Erythroblast (primary cell): Measurements from ENCODE around the gene FGF18.
"Not testable (repeated sequence)": the region's sequence is repeated elsewhere in the genome, so short reads cannot be mapped to it uniquely, and the experiment has no call there.

Source experiments
- DNase-seq, 2 experiments: peaks; one replicate each; lab custom pipeline; 2025; lab: John Stamatoyannopoulos, UW
- GATA1 ChIP-seq: IDR thresholded peaks from 2 replicates; pipeline ENCODE4 v1.6.1; 2011; ENCODE audit warnings: low read depth, mild to moderate bottlenecking, control low read depth, low read length, moderate library complexity
- POLR2A ChIP-seq: IDR thresholded peaks from 2 replicates; pipeline ENCODE4 v1.6.1; 2011; ENCODE audit warnings: mild to moderate bottlenecking, low read length

FGF18 gene

DNA sequence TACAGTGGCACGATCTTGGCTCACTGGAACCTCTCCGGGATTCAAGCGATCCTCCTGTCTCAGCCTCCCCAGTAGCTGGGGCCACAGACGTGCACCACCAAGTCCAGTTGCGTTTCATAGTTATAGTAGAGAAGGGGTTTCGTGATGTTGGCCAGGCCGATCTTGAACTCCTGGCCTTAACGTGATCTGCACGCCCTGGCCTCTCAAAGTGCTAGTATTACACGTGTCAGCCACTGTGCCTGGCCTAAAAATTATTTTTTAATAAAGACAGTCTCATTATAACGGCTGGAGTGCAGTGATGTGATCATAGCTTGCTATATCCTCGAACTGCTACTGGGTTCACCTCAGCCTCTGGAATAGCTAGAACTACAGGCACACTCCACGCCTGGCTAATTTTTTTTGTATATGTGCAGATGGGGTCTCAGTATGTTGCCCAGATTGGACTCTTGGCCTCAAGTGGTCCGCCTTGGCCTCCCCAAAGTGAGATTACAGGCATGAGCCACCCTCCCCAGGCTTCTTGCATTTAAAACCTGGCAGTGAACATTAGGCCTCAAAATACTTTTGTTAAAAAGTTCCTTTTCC, 27.4 kb upstream of the FGF18 start:
- DNase-seq: no peak
- TF ChIP-seq GATA1 (no peak), POLR2A (no peak)

DNA sequence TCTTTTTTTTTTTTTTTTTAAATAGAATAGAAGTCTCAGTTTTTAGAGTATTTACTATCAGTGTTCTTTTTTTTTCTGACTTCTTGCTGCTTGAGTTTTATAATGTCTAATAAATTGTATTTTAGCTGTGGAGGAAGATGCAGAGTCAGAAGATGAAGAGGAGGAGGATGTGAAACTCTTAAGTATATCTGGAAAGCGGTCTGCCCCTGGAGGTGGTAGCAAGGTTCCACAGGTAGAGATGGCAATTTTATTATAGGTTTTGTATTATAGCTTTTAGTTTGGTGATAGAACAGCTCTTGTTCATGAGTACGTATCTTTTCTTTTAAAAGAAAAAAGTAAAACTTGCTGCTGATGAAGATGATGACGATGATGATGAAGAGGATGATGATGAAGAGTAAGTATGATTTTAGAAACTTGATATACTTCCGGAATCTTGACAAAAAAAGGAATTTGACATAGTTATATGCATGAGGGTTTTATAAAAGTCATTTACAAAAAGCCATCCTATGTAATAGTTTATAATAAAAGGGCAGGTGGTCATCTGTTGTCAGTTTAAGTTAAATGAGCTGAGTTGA, 26.8 kb upstream of the FGF18 start:
- TF ChIP-seq POLR2A: no peak
- TF ChIP-seq GATA1: no peak
- DNase-seq: no peak

DNA sequence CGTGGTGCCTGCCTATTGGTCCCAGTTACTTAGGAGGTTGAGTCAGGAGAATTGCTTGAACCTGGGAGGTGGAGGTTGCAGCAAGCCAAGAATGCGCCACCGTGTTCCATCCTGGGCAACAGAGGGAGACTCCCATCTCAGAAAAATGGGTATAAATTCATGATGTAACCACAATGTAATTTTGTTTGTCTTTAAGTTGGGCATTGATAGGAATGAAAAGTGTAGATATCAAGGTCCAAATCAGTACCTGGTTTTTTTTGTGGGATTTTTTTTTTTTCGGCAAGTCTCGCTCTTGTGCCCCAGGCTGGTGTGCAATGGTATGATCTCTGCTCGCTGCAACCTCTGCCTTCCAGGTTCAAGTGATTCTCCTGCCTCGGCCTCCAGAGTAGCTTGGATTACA, 24.4 kb upstream of the FGF18 start:
- DNase-seq: no peak
- no peak for TF ChIP-seq POLR2A
- no peak for TF ChIP-seq GATA1

GRCh38 chr5:171396583-171396982, 22.9 kb upstream of the FGF18 start:
- not testable (repeated sequence) for DNase-seq

- DNase-seq: no peak
- TF ChIP-seq GATA1: no peak
- TF ChIP-seq POLR2A: no peak
Measured at GRCh38 chr5:171397190-171397589, 22.3 kb upstream of the FGF18 start.

- no peak for DNase-seq
- no peak for TF ChIP-seq GATA1
Measured at GRCh38 chr5:171397599-171397998, 21.8 kb upstream of the FGF18 start.

DNA sequence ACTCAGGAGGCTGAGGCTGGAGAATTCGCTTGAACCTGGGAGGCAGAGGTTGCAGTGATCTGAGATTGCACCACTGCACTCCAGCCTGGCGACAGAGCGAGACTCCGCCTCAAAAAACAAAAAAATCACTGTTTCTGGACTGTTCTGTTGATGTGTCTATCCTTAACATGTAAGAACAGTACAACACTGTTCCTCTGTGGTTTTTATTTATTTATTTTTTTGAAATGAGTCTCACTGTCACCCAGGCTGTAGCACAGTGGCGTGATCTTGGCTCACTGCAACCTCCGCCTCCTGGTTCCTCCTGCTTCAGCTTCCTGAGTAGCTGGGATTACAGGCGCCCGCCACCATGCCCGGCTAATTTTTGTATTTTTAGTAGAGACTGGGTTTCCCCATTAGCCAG, 20.8 kb upstream of the FGF18 start:
- DNase-seq: not testable (repeated sequence)

DNA sequence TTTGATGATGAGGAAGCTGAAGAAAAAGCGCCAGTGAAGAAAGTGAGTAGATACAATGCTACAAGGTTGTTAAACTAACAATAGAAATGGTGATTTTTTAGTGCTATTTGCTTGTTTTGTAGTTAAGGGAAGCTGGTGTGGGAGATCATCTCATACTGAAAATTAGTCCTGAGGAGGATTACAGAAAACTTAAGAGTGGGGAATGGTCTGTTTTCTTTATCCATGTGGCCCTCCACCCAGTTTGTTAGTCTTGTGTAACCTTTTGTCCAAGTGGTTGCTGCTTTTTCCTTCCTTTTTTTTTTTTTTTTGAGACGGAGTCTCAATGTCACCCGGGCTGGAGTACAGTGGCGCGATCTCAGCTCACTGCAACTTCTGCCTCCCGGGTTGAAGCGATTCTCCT, 19.3 kb upstream of the FGF18 start:
- no peak for DNase-seq
- TF ChIP-seq GATA1: no peak
- no peak for TF ChIP-seq POLR2A

GRCh38 chr5:171401167-171401947, 18.1 kb upstream of the FGF18 start:
- TF ChIP-seq GATA1 (no peak), POLR2A (no peak)
- no peak for DNase-seq

GRCh38 chr5:171402751-171403150, 16.7 kb upstream of the FGF18 start:
- DNase-seq: not testable (repeated sequence)

DNA sequence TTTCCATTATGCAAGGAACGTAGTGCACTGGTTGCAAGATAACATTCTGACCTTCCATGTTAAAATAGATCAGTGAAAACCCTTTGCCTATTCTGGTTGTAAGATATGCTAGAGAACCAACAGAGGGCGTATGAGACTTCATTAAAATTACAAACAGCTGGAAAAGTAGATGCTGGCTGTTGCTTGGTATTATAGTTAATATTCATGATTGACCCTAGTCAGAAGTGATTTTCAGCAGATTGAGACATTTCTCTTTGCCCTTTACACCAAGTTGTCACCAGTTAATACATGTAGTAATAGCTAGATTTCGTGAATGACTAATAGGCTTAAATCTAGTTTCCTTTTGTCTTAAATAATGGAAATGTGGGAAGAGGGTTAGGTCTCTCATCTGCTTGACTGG, 13.8 kb upstream of the FGF18 start:
- TF ChIP-seq POLR2A: no peak
- TF ChIP-seq GATA1: no peak
- peak; percentile 48 to 54 for DNase-seq

GRCh38 chr5:171407234-171407633, 12.2 kb upstream of the FGF18 start:
- TF ChIP-seq POLR2A: no peak
- TF ChIP-seq GATA1: no peak

DNA sequence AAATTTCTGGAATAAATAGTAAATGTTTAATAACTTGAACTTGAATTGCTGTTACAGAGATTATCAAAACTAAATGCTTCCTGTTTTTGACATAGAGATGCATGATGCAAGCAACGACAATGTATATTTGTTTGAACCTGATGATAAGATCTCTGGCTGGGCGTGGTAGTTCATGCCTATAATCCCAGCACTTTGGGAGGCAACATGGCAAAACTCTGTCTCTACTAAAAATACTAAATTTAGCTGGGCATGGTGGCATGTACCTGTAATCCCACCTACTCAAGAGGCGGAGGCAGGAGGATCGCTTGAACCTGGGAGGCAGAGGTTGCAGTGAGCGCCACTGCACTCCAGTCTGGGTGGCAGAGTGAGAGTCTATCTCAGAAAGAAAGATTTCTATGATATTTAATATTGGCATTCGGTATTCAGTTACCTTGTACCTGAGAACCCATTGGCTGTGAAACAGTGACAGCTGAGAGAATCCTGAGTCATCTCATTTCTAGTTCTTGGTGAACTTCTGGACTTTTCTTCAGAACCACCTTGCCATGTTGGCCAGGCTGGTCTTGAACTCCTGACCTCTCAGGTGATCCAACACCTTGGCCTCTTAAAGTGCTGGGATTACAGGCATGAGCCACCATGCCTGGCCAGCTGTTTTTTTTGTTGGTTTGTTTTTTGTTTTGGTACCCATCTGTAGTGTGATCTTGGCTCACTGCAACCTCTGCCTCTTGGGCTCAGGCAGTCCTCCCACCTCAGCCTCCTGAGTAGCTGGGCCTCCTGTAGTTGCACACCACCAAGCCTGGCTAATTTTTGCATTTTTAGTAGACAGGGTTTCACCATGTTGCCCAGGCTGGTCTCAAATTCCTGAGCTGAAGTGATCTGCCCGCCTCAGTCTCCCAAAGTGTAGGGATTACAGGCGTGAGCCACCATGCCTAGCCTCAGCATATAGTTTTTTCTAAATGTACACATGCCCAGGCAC, 10.0 kb upstream of the FGF18 start:
- DNase-seq: peak; percentile 37 to 43
- TF ChIP-seq GATA1 (no peak), POLR2A (no peak)

More at GRCh38 chr5:171407234-171407633, 12.2 kb upstream of the FGF18 start:
- no peak for DNase-seq

DNA sequence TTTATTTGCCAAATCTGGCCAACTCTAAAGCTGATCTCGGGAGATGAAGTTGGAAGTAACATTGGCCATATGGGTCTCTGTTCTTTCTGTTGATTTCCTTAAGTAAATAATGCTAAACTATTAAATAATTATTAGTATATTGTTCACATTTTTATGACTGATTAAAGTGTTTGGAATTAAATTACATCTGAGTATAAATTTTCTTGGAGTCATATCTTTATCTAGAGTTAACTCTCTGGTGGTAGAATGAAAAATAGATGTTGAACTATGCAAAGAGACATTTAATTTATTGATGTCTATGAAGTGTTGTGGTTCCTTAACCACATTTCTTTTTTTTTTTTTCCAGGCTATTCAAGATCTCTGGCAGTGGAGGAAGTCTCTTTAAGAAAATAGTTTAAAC, 9.3 kb upstream of the FGF18 start:
- no peak for TF ChIP-seq POLR2A
- no peak for TF ChIP-seq GATA1
- DNase-seq: no peak
